WERI-Rb-1 (cell line): ENCODE measurements around the gene WEE1.

Experiments
- DNase-seq: peaks from one replicate; pipeline ENCODE4 v3.0.0-alpha.2; 2020
- H3K27ac ChIP-seq: fragments of 250-450 bp; sonication (Bioruptor Pico); 2 replicates; pipeline ENCODE4 v1.5.1; 2020; ENCODE audit warnings: mild to moderate bottlenecking, moderate library complexity
- H3K27me3 ChIP-seq: fragments of 250-450 bp; sonication (Bioruptor Pico); 2 replicates; pipeline ENCODE4 v1.5.1; 2021; ENCODE audit warnings: mild to moderate bottlenecking, low read depth, moderate library complexity; ENCODE audit not compliant: insufficient read depth, severe bottlenecking
- H3K36me3 ChIP-seq: fragments of 250-450 bp; sonication (Bioruptor Pico); 2 replicates; pipeline ENCODE4 v1.5.1; 2020; ENCODE audit warnings: mild to moderate bottlenecking, moderate library complexity
- H3K4me3 ChIP-seq: 2 replicates; pipeline ENCODE4 v1.5.1; 2011; ENCODE audit warnings: low read depth, mild to moderate bottlenecking, control low read depth, low read length
- H3K9me3 ChIP-seq: fragments of 250-450 bp; sonication (Bioruptor Pico); 2 replicates; pipeline ENCODE4 v1.5.1; 2021; ENCODE audit warnings: mild to moderate bottlenecking, moderate library complexity; ENCODE audit not compliant: severe bottlenecking
- CTCF ChIP-seq: IDR thresholded peaks from 2 replicates; pipeline ENCODE4 v1.5.1; 2011; ENCODE audit warnings: low read depth, mild to moderate bottlenecking, control low read depth, inconsistent platforms, low read length

WEE1 gene

GRCh38 chr11:9639099-9639498, 65.6 kb downstream of the WEE1 start:
- Histone ChIP-seq H3K27me3 (no peaks in the 10 kb centered on the region), H3K4me3 (no peak overlapping the region), H3K9me3 (no peaks in the 10 kb centered on the region), H3K27ac (no peak overlapping the region), H3K36me3 (no peaks in the 10 kb centered on the region)
- no peak for TF ChIP-seq CTCF
- DNase-seq = no peak
